Tibial nerve (tissue), 4 donors: ENCODE results near the gene SLC36A4.

Experiments
- EP300 ChIP-seq, 2 donors: sonication (generic); formaldehyde crosslinking; IDR thresholded peaks; one replicate each; pipeline ENCODE4 v1.6.1; 2017; ENCODE audit warnings: antibody characterized with exemption in 2 of 2, mild to moderate bottlenecking in 1 of 2
- POLR2A ChIP-seq, 2 donors: fragments of 450-650 bp; IDR thresholded peaks; one replicate each; pipeline ENCODE4 v1.6.1; 2017; ENCODE audit warnings: antibody characterized with exemption in 2 of 2, mild to moderate bottlenecking in 2 of 2, moderate library complexity in 2 of 2
- TF ChIP-seq, protein P1 (sequence below), 5 experiments: fragments of 200-600 bp in 3 of 5; fragments of 450-650 bp in 2 of 5; sonication (generic) in 3 of 5; IDR thresholded peaks; one replicate each; pipeline ENCODE4 v1.5.1; 2016 to 2019; ENCODE audit warnings: antibody characterized with exemption in 5 of 5, mild to moderate bottlenecking in 3 of 5, moderate library complexity in 2 of 5

DNA sequence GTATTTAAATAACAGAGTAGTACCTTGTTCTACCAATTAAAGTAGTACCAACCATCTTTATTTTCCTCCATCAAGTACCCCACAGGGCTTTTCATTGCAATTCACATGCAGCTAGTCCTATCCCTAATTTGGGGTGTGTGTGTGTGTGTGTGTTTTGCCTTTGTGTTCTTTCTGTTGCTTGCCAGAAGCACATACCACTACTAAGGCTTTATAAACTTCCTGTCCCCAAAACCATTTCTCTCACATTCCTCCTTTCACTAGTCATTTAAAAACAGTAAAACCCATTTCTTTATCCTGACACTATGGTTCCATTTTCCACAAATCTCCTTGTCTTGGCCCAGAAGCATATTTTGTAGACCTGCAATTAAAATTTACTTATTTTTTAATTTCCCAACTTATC is 54.6 kb downstream of the SLC36A4 start:
- TF ChIP-seq, protein P1, sequence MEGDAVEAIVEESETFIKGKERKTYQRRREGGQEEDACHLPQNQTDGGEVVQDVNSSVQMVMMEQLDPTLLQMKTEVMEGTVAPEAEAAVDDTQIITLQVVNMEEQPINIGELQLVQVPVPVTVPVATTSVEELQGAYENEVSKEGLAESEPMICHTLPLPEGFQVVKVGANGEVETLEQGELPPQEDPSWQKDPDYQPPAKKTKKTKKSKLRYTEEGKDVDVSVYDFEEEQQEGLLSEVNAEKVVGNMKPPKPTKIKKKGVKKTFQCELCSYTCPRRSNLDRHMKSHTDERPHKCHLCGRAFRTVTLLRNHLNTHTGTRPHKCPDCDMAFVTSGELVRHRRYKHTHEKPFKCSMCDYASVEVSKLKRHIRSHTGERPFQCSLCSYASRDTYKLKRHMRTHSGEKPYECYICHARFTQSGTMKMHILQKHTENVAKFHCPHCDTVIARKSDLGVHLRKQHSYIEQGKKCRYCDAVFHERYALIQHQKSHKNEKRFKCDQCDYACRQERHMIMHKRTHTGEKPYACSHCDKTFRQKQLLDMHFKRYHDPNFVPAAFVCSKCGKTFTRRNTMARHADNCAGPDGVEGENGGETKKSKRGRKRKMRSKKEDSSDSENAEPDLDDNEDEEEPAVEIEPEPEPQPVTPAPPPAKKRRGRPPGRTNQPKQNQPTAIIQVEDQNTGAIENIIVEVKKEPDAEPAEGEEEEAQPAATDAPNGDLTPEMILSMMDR (IDR thresholded peaks at IDR 0.05) = no peak
- no peak for TF ChIP-seq POLR2A (IDR thresholded peaks at IDR 0.05)
- TF ChIP-seq EP300 (IDR thresholded peaks at IDR 0.05) = no peak
